Epidermal melanocyte (primary cell): ENCODE results near the gene UNKL.

Experiments
- DNase-seq: peaks from one replicate; pipeline ENCODE4 v3.0.0; 2011; ENCODE audit warnings: low spot score; ENCODE audit not compliant: insufficient read length

Gene UNKL

DNA sequence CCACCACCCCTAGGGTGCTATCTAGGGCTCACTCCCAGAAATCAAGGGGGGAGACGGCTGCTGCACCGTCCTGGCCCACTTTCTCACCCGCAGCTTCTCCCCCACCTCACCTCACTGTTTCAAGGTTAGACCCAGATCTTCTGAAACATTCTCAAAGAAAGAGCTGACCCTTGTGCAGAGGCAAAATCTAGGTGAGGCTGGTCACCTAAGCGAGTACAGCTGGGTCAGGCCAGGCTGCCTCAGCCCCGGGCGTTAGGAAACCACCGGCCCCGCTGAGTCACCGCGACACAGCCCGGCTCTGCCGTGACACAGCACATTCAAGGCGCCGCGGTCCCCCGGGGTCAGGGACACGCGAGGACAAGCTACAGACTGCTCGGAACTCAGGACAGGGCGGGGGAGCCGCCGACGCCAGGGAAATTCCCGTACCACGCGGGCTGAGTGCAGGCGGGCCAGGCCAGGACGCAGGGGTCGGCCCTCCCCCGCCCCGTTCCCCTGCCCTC lies 35.6 kb downstream of the UNKL start:
- DNase-seq: peak; percentile 60

DNA sequence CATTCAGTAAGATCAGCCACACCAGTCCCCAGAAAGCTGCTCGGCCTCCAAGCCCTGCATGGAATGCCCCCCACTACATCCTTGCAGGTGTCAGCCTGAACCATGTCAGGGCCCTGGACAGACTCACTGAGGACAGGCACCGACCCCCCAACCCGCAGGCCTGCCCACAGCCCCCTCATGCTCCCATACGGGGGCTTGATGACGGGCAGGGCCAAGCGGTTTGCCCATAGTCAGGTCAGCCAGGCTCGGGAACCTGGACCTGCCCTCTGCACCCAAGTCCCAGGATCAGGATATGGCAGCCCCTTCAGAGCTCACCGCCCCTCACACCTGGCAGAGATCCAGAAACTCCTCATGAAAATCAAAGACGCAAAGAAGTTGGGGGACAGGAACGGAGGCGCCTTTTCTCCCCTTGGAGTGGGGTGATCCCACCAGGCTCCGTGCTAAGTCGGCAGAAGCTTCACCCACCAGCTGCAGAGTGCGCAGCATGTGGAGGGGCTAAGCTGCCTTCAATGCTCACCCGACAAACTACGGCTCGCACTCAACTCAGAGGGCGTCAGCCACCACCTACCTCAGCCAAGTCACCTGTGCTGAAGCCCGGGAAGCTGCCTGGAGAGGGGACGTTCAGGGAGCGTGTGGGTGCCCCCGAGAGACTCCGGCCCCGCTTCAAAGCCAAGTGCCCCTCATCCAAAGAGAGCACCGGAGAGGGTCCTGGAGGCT lies 36.3 kb downstream of the UNKL start:
- DNase-seq: no peak

GRCh38 chr16:1377406-1378010 lies 37.0 kb downstream of the UNKL start:
- no peak for DNase-seq

DNA sequence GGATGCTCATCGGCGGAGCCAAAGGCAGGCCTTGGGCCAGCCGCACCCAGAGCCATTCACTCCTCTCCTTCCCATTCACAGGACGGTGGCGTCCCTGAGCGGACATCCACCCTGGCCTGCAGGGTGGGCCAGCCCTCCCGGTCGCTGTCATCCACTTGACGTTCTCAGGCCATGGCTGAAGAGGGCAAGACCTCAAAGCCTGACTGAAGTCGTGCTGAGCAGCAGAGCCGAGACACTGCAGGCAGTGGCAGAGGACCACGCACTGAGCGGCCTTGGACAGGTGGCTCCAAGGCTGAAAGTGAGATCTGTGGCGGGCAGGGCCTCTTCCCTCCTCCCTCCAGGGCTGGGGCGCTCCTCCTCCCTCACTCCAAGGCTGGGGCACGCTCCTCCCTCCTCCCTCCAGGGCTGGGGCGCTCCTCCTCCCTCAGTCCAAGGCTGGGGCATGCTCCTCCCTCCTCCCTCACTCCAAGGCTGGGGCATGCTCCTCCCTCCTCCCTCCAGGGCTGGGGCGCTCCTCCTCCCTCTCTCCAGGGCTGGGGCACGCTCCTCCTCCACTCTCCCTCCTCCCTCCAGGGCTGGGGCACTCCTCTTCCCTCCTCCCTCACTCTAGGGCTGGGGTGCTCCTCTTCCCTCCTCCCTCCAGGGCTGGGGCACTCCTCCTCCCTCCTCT lies 38.6 kb downstream of the UNKL start:
- DNase-seq: no peak

GRCh38 chr16:1375298-1375640 lies 39.2 kb downstream of the UNKL start:
- DNase-seq: no peak

GRCh38 chr16:1374418-1375297 lies 39.8 kb downstream of the UNKL start:
- DNase-seq: no peak

GRCh38 chr16:1372292-1372950 lies 42.1 kb downstream of the UNKL start:
- DNase-seq: no peak

GRCh38 chr16:1371054-1371978 lies 43.2 kb downstream of the UNKL start:
- no peak for DNase-seq

- DNase-seq: no peak
Observed at GRCh38 chr16:1367486-1368174, 46.9 kb downstream of the UNKL start.

DNA sequence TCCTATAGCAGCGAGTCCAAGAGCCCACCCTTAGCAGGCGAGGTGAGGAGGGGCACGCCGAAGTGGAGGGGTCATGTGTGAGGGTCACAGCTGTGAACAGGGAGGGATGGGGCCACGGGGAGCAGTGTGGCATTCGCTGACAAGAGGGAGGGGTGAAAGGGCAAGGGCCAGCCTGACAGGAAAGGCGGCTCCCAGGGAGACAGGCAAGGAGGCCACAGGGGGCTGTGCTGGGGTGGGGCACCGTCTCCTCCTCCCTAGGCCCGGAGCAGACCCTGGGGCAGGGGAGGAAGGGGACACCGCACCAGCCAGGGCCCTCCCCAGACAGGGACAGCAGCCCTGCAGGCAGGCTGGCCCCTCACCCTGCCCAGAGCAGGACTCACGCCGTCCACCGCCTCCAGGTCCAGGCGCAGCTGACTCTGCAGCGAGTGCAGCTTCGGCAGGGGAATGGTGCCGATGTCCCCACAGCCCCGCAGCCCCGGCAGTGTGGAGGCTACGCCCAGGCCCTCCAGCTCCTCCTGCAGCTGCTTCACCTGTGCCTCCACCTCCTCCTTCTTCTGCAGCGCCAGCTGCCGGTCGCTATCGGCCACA lies 47.7 kb downstream of the UNKL start:
- no peak for DNase-seq

DNA sequence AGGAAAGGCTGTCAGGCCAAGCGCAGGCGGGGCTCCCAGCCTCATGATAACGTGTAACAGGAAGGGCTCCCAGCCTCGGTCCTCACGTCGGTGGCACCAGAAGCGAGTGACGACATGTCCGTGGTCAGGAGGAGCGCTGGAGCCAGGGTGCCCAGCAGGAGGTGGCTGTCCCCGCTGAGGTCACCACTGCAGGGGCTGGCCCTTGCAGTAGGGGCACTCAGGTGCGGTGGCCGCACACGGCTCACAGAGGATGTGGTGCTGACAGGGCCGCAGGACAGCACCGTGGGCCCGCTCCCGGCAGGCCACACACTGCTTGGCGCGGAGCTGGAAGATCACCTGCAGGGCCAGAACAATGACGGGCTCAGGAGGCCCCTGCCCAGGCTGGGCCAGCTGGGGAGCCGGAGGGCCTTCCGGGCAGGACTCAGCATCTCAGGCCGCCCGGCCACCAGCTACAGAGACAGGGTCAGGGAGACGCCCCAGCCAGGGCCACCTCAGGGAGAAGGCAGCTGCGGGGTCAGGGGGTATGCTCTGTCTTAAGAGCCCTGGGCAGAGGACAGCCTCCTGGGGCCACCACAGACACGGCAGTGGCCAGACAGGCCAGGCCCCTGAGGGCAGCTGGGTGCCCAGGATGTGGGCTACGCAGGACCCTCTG lies 48.3 kb downstream of the UNKL start:
- no peak for DNase-seq

GRCh38 chr16:1364510-1364909 lies 50.0 kb downstream of the UNKL start:
- DNase-seq: no peak

GRCh38 chr16:1363501-1364041 lies 50.9 kb downstream of the UNKL start:
- DNase-seq: peak; percentile 66

DNA sequence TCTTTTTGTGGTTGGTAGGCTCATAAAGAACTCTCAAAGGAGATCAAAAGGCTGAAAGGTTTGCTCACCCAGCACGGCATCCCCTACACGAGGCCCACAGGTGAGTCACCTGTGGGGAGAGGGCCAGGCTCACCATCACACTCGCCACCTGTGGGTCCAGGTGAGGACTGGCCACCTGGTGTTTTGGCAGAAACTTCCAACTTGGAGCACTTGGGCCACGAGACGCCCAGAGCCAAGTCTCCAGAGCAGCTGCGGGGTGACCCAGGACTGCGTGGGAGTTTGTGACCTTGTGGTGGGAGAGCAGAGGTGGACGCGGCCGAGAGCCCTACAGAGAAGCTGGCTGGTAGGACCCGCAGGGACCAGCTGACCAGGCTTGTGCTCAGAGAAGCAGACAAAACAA lies 51.7 kb downstream of the UNKL start:
- DNase-seq: no peak

- no peak for DNase-seq
Observed at GRCh38 chr16:1361685-1362360, 52.7 kb downstream of the UNKL start.

DNA sequence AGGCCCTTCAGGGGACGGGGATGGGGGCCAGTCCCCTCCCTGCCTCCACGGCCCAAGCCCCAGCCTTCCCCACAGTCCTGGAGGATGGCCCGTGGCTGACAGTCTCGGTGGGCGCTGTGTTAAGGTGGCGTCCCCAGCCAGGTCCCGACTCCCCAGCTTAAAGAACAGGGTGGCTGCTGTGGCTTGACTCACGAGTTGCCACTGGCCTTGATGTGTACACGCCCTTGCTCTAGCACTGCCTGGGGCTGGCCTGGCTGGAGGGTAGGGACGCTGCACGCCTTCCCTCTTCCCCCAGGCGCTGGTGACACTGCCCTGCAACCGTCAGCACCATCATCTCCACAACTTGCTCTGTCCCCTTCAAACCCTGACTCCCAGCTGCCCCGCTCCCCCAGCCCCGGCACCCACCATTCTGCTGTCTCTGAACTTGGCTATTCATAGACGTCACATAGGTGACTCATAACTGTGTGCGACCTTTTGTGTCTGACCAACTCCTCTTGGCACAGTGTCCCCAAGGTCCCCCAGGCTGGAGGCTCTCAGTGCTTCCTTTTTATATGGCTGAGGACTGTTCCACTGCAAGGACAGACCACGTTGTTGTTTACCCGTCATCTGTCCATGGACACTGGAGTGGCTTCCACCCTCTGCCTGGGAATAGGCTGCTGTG lies 56.5 kb downstream of the UNKL start:
- DNase-seq: no peak
